OCI-LY3 (cell line): ENCODE measurements around the gene CSF2.

Source experiments
- H2AFZ ChIP-seq: fragments of 200-600, 300-600 bp; shearing (Covaris generic); 2 replicates; pipeline ENCODE4 v1.6.0; 2014; ENCODE audit warnings: antibody characterized with exemption, low read depth, low read length
- H3K27ac ChIP-seq: fragments of 200-600, 300-600 bp; sonication (generic); 2 replicates; pipeline ENCODE4 v1.5.1; 2014; ENCODE audit warnings: mild to moderate bottlenecking, low read length, moderate library complexity, mixed read lengths
- H3K27me3 ChIP-seq: fragments of 200-600, 300-600 bp; sonication (generic); 2 replicates; pipeline ENCODE4 v1.6.1; 2014; ENCODE audit warnings: low read depth, low read length, mixed read lengths
- H3K36me3 ChIP-seq: fragments of 200-600, 300-600 bp; sonication (generic); replicated peaks from 2 replicates; pipeline ENCODE3; 2014; ENCODE audit warnings: low read depth, low read length, mixed read lengths
- H3K4me1 ChIP-seq: fragments of 300-600, 200-600 bp; sonication (generic); 2 replicates; pipeline ENCODE4 v1.6.1; 2014; ENCODE audit warnings: low read length, mixed read lengths
- H3K4me2 ChIP-seq: fragments of 200-600, 300-600 bp; sonication (generic); 2 replicates; pipeline ENCODE4 v1.6.1; 2014; ENCODE audit warnings: low read length, mixed read lengths
- H3K4me3 ChIP-seq: fragments of 300-600, 200-600 bp; sonication (generic); 2 replicates; pipeline ENCODE4 v1.5.1; 2014; ENCODE audit warnings: antibody characterized with exemption, mild to moderate bottlenecking, low read length, moderate library complexity
- H3K79me2 ChIP-seq: fragments of 300-600, 200-600 bp; shearing (Covaris generic); 2 replicates; pipeline ENCODE4 v1.6.1; 2014; ENCODE audit warnings: mild to moderate bottlenecking, low read length, mixed read lengths
- H3K9ac ChIP-seq: fragments of 300-600, 200-600 bp; shearing (Covaris generic); 2 replicates; pipeline ENCODE4 v1.6.0; 2014; ENCODE audit warnings: mild to moderate bottlenecking, low read length, moderate library complexity
- H3K9me3 ChIP-seq: fragments of 200-600, 300-600 bp; shearing (Covaris generic); 2 replicates; pipeline ENCODE4 v1.6.1; 2014; ENCODE audit warnings: low read length, mixed read lengths; ENCODE audit not compliant: insufficient read depth
- H4K20me1 ChIP-seq: fragments of 200-600, 300-600 bp; sonication (generic); 2 replicates; pipeline ENCODE4 v1.6.1; 2016; ENCODE audit warnings: low read length, mixed read lengths; ENCODE audit not compliant: insufficient read depth
- EZH2phosphoT487 ChIP-seq: fragments of 200-600 bp; shearing (Covaris generic); IDR thresholded peaks from 2 replicates; pipeline ENCODE4 v1.6.1; 2018; ENCODE audit warnings: antibody characterized with exemption, mixed run types, low read depth
- TF ChIP-seq, protein P1 (sequence below): fragments of 200-600, 300-600 bp; sonication (generic); IDR thresholded peaks from 2 replicates; pipeline ENCODE4 v1.5.1; 2014; ENCODE audit warnings: antibody characterized with exemption, low read length, low read depth

CSF2 gene

DNA sequence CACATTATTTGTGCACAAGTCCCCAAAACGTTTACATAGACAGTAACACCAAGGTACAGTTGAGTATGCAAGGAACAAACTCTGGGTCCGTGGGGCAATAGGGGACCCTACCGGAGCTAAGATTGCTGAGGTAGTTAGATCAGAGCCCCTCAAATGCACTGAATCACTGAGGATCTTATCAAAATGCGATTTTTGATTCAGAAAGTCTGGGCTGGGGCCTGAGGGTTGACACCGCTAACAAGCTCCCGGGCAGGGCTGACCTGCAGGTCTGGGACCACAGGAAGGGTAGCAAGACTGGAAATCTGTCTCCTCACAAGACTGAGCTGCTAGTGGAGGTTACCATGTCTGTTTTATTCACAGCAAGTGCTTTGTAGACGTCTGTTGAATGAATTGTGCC is 14.9 kb upstream of the CSF2 start:
- H3K4me1 ChIP-seq: no peaks in the 10 kb centered on the region
- no peaks in the 10 kb centered on the region for H3K9me3 ChIP-seq
- H3K27me3 ChIP-seq: no peaks in the 10 kb centered on the region
- H4K20me1 ChIP-seq: no peaks in the 10 kb centered on the region
- no peak overlapping the region for H3K4me2 ChIP-seq
- TF ChIP-seq, protein P1, sequence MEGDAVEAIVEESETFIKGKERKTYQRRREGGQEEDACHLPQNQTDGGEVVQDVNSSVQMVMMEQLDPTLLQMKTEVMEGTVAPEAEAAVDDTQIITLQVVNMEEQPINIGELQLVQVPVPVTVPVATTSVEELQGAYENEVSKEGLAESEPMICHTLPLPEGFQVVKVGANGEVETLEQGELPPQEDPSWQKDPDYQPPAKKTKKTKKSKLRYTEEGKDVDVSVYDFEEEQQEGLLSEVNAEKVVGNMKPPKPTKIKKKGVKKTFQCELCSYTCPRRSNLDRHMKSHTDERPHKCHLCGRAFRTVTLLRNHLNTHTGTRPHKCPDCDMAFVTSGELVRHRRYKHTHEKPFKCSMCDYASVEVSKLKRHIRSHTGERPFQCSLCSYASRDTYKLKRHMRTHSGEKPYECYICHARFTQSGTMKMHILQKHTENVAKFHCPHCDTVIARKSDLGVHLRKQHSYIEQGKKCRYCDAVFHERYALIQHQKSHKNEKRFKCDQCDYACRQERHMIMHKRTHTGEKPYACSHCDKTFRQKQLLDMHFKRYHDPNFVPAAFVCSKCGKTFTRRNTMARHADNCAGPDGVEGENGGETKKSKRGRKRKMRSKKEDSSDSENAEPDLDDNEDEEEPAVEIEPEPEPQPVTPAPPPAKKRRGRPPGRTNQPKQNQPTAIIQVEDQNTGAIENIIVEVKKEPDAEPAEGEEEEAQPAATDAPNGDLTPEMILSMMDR: no peak
- TF ChIP-seq EZH2phosphoT487: no peak
- H3K27ac ChIP-seq: no peak overlapping the region
- no peak overlapping the region for H3K4me3 ChIP-seq
- no peaks in the 10 kb centered on the region for H3K36me3 ChIP-seq
- H3K79me2 ChIP-seq: no peaks in the 10 kb centered on the region
- no peak overlapping the region for H3K9ac ChIP-seq
- H2AFZ ChIP-seq: no peak overlapping the region

- H3K4me1 ChIP-seq: no peaks in the 10 kb centered on the region
- no peak overlapping the region for H3K4me2 ChIP-seq
- no peak overlapping the region for H3K4me3 ChIP-seq
- no peak overlapping the region for H3K27ac ChIP-seq
- H3K9me3 ChIP-seq: no peaks in the 10 kb centered on the region
- H4K20me1 ChIP-seq: no peaks in the 10 kb centered on the region
- H2AFZ ChIP-seq: no peak overlapping the region
- no peaks in the 10 kb centered on the region for H3K36me3 ChIP-seq
- TF ChIP-seq EZH2phosphoT487: no peak
- TF ChIP-seq, protein P1: no peak
- no peak overlapping the region for H3K9ac ChIP-seq
- no peaks in the 10 kb centered on the region for H3K79me2 ChIP-seq
- no peaks in the 10 kb centered on the region for H3K27me3 ChIP-seq
Observed at GRCh38 chr5:132059043-132059695, 14.4 kb upstream of the CSF2 start.

- H3K79me2 ChIP-seq: no peaks in the 10 kb centered on the region
- H3K9me3 ChIP-seq: no peaks in the 10 kb centered on the region
- no peak overlapping the region for H2AFZ ChIP-seq
- H3K27me3 ChIP-seq: no peaks in the 10 kb centered on the region
- H3K4me3 ChIP-seq: no peak overlapping the region
- no peaks in the 10 kb centered on the region for H4K20me1 ChIP-seq
- no peaks in the 10 kb centered on the region for H3K36me3 ChIP-seq
- TF ChIP-seq, protein P1: no peak
- no peak for TF ChIP-seq EZH2phosphoT487
- H3K4me2 ChIP-seq: no peak overlapping the region
- H3K9ac ChIP-seq: no peak overlapping the region
- H3K27ac ChIP-seq: no peak overlapping the region
- peaks cover 2% of the 10 kb centered on the region; the same call in 1 of the 2 replicates for H3K4me1 ChIP-seq
Observed at GRCh38 chr5:132059696-132060500, 13.7 kb upstream of the CSF2 start.

- Histone ChIP-seq H3K9ac (no peak within 1 kb of the TSS), H3K4me3 (no peak within 1 kb of the TSS), H3K4me2 (no peak within 1 kb of the TSS), H4K20me1 (no peaks in the 10 kb centered on the region), H3K4me1 (peaks cover 5% of the 10 kb centered on the region; the same call in 1 of the 2 replicates), H3K79me2 (no peaks in the 10 kb centered on the region), H3K36me3 (no peaks in the 10 kb centered on the region), H3K27me3 (no peaks in the 10 kb centered on the region), H3K27ac (no peak within 1 kb of the TSS), H2AFZ (no peak within 1 kb of the TSS), H3K9me3 (no peaks in the 10 kb centered on the region)
- no peak for TF ChIP-seq EZH2phosphoT487
- TF ChIP-seq, protein P1: no peak
Observed at GRCh38 chr5:132060501-132061161, 13.0 kb upstream of the CSF2 start, which contains the start of gene IL3. Gene IL3 (plus strand): TSS chr5:132060655. CDS start chr5:132060707, 52 bp downstream.
